Breast epithelium (tissue), 4 donors: ENCODE measurements around the gene SDK2. TPM values are rescaled to one million over a fixed set of nuclear protein-coding genes. Genes with fewer than 3 reads are reported as not detected.

Experiments
- DNase-seq, 2 donors: peaks; one replicate each; pipeline ENCODE4 v3.0.0-alpha.2; 2019; ENCODE audit warnings: low spot score in 2 of 2
- H3K27ac ChIP-seq, 2 donors: fragments of 200-600 bp; sonication (generic) in 1 of 2; one replicate each; pipeline ENCODE4 v1.5.1; 2016 to 2019; ENCODE audit warnings: mild to moderate bottlenecking in 1 of 2
- H3K27me3 ChIP-seq, 2 donors: fragments of 200-600 bp; sonication (generic) in 1 of 2; one replicate each; pipeline versions ENCODE4 v1.5.1 to v1.6.0; 2017 to 2019; ENCODE audit warnings: control low read depth in 1 of 2, mild to moderate bottlenecking in 1 of 2
- H3K36me3 ChIP-seq: fragments of 200-600 bp; one replicate; pipeline ENCODE4 v1.5.1; 2019
- H3K4me1 ChIP-seq, 2 donors: fragments of 200-600 bp; sonication (generic); one replicate each; pipeline ENCODE4 v1.5.1; 2016 to 2019; ENCODE audit warnings: control low read depth in 1 of 2
- H3K4me3 ChIP-seq, 3 donors: fragments of 200-600 bp; sonication (generic); 1 replicate in 2 of 3; 2 replicates in 1 of 3; pipeline ENCODE4 v1.5.1; 2016 to 2019; ENCODE audit warnings: mild to moderate bottlenecking in 3 of 3, moderate library complexity in 2 of 3
- H3K9me3 ChIP-seq, 2 donors: fragments of 200-600 bp; sonication (generic) in 1 of 2; one replicate each; pipeline ENCODE4 v1.5.1; 2016 to 2019; ENCODE audit warnings: control low read depth in 1 of 2
- CTCF ChIP-seq, 3 donors: fragments of 450-650 bp; IDR thresholded peaks; one replicate each; pipeline ENCODE4 v1.5.1; 2016 to 2017; ENCODE audit warnings: antibody characterized with exemption in 3 of 3, mild to moderate bottlenecking in 3 of 3, moderate library complexity in 3 of 3
- POLR2A ChIP-seq: fragments of 450-650 bp; IDR thresholded peaks from one replicate; pipeline ENCODE4 v1.6.1; 2016; ENCODE audit warnings: antibody characterized with exemption, mild to moderate bottlenecking, moderate library complexity
- POLR2AphosphoS5 ChIP-seq, 3 donors: sonication (generic); formaldehyde crosslinking; IDR thresholded peaks; one replicate each; pipeline ENCODE4 v1.6.1; 2017; ENCODE audit warnings: antibody characterized with exemption in 3 of 3
- intact Hi-C: fragments of 100-400 bp; cut with DNase I; formaldehyde crosslinking; loops from one replicate; pipeline ENCODE4 v1.15.1; 2023; ENCODE audit warnings: low total_unique reads
- total RNA-seq, 3 donors: library from RNA; depleted of rRNA; stranded (reverse); fragments of >200 nt; gene quantifications; one replicate each; pipeline ENCODE4 v1.1.0, GENCODE V29; 2016

Gene SDK2
- total RNA-seq, 3 donors from 2014 or later = 0.16 to 2.9 (median 2.6) TPM

GRCh38 chr17:73551144-73551543, 93.1 kb downstream of the SDK2 start:
- H3K4me3 ChIP-seq = no peak overlapping the region
- no peak for DNase-seq
- H3K27me3 ChIP-seq = peaks cover 0 to 10% of the 10 kb centered on the region in 2 donors
- intact Hi-C loops = no loop called here
- no peaks in the 10 kb centered on the region for H3K36me3 ChIP-seq
- no peak for TF ChIP-seq POLR2A
- H3K4me1 ChIP-seq = no peaks in the 10 kb centered on the region
- no peak overlapping the region for H3K27ac ChIP-seq
- no peaks in the 10 kb centered on the region for H3K9me3 ChIP-seq

- Histone ChIP-seq H3K9me3 (no peaks in the 10 kb centered on the region), H3K4me1 (no peaks in the 10 kb centered on the region), H3K36me3 (no peaks in the 10 kb centered on the region), H3K27me3 (peaks cover 0 to 10% of the 10 kb centered on the region in 2 donors), H3K4me3 (no peak overlapping the region), H3K27ac (no peak overlapping the region)
- TF ChIP-seq POLR2AphosphoS5 (IDR thresholded peaks at IDR 0.05) = no peak
- no peak for TF ChIP-seq POLR2A
- TF ChIP-seq CTCF (IDR thresholded peaks at IDR 0.05) = no peak
- no peak for DNase-seq
- intact Hi-C loops = no loop called here
Measured at GRCh38 chr17:73550556-73550955, 93.7 kb downstream of the SDK2 start.

GRCh38 chr17:73549841-73550430, 94.3 kb downstream of the SDK2 start:
- Histone ChIP-seq H3K9me3 (no peaks in the 10 kb centered on the region), H3K36me3 (no peaks in the 10 kb centered on the region), H3K4me3 (no peak overlapping the region), H3K4me1 (no peaks in the 10 kb centered on the region), H3K27me3 (peaks cover 0 to 10% of the 10 kb centered on the region in 2 donors), H3K27ac (no peak overlapping the region)
- DNase-seq = no peak
- TF ChIP-seq POLR2AphosphoS5 (IDR thresholded peaks at IDR 0.05) (no peak), CTCF (IDR thresholded peaks at IDR 0.05) (no peak), POLR2A (no peak)
- intact Hi-C loops = no loop called here

GRCh38 chr17:73548620-73549311, 95.5 kb downstream of the SDK2 start:
- H3K36me3 ChIP-seq = no peaks in the 10 kb centered on the region
- no peak for DNase-seq
- intact Hi-C loops = no loop called here
- H3K4me3 ChIP-seq = no peak overlapping the region
- no peaks in the 10 kb centered on the region for H3K4me1 ChIP-seq
- no peak overlapping the region for H3K27ac ChIP-seq
- peaks cover 0 to 10% of the 10 kb centered on the region in 2 donors for H3K27me3 ChIP-seq
- H3K9me3 ChIP-seq = no peaks in the 10 kb centered on the region
- no peak for TF ChIP-seq POLR2A
- no peak for TF ChIP-seq POLR2AphosphoS5 (IDR thresholded peaks at IDR 0.05)
- TF ChIP-seq CTCF (IDR thresholded peaks at IDR 0.05) = no peak

- Histone ChIP-seq H3K27ac (no peak overlapping the region), H3K4me1 (no peaks in the 10 kb centered on the region), H3K4me3 (no peak overlapping the region), H3K9me3 (no peaks in the 10 kb centered on the region), H3K27me3 (peaks cover 0 to 10% of the 10 kb centered on the region in 2 donors), H3K36me3 (no peaks in the 10 kb centered on the region)
- TF ChIP-seq CTCF (IDR thresholded peaks at IDR 0.05) (no peak), POLR2A (no peak), POLR2AphosphoS5 (IDR thresholded peaks at IDR 0.05) (no peak)
- intact Hi-C loops = loop anchor here (2.0 kb wide), 1 partner anchor 55 kb away; no protein-coding TSS in a partner anchor
- DNase-seq = no peak
Measured at GRCh38 chr17:73547790-73548189, 96.5 kb downstream of the SDK2 start.
